Subcutaneous abdominal adipose tissue (tissue), 5 donors: ENCODE measurements around the gene RHO.

Experiments
- H3K27ac ChIP-seq: one replicate; pipeline ENCODE4 v1.7.0; 2013; ENCODE audit warnings: low read depth, mild to moderate bottlenecking, inconsistent platforms, low read length, moderate library complexity
- H3K27me3 ChIP-seq, 5 donors: one replicate each; pipeline ENCODE4 v1.7.0; 2013; ENCODE audit warnings: low read length in 5 of 5, inconsistent platforms in 1 of 5; ENCODE audit not compliant: control insufficient read depth in 5 of 5, insufficient read depth in 4 of 5
- H3K36me3 ChIP-seq, 5 donors: one replicate each; pipeline ENCODE4 v1.7.0; 2013; ENCODE audit warnings: low read length in 5 of 5; ENCODE audit not compliant: control insufficient read depth in 5 of 5, insufficient read depth in 5 of 5
- H3K4me1 ChIP-seq, 5 donors: one replicate each; pipeline ENCODE4 v1.7.0; 2013; ENCODE audit warnings: low read length in 5 of 5, mild to moderate bottlenecking in 3 of 5, moderate library complexity in 1 of 5; ENCODE audit not compliant: control insufficient read depth in 5 of 5, insufficient read depth in 5 of 5
- H3K4me3 ChIP-seq, 5 donors: one replicate each; pipeline ENCODE4 v1.7.0; 2013; ENCODE audit warnings: low read length in 5 of 5, low read depth in 1 of 5
- H3K9ac ChIP-seq, 5 donors: one replicate each; pipeline ENCODE4 v1.7.0; 2013; ENCODE audit warnings: low read length in 5 of 5, mild to moderate bottlenecking in 4 of 5, moderate library complexity in 3 of 5
- H3K9me3 ChIP-seq, 5 donors: one replicate each; pipeline ENCODE4 v1.7.0; 2013; ENCODE audit warnings: low read length in 5 of 5; ENCODE audit not compliant: control insufficient read depth in 5 of 5
- donor health status: healthy.
- donor health status: healthy.
- donor health status: healthy.
- donor health status: healthy.
- donor health status: healthy.

RHO gene

GRCh38 chr3:129548104-129548965 lies 19.9 kb downstream of the RHO start:
- Histone ChIP-seq H3K27ac (no peak overlapping the region), H3K4me1 (peaks cover 0 to 14% (median 10%) of the 10 kb centered on the region in 5 donors), H3K9ac (no peak overlapping the region), H3K9me3 (no peaks in the 10 kb centered on the region), H3K27me3 (no peaks in the 10 kb centered on the region), H3K4me3 (no peak overlapping the region), H3K36me3 (no peaks in the 10 kb centered on the region)

- H3K36me3 ChIP-seq = no peaks in the 10 kb centered on the region
Measured at GRCh38 chr3:129549006-129549800, 20.8 kb downstream of the RHO start.

GRCh38 chr3:129549805-129550204 lies 21.4 kb downstream of the RHO start:
- Histone ChIP-seq H3K4me1 (peaks cover 0 to 29% (median 18%) of the 10 kb centered on the region in 5 donors), H3K9ac (no peak overlapping the region), H3K9me3 (no peaks in the 10 kb centered on the region), H3K4me3 (no peak overlapping the region), H3K27me3 (no peaks in the 10 kb centered on the region), H3K36me3 (peaks cover 0 to 4% (median 3%) of the 10 kb centered on the region in 5 donors), H3K27ac (no peak overlapping the region)

More at GRCh38 chr3:129549006-129549800, 20.8 kb downstream of the RHO start:
- Histone ChIP-seq H3K9me3 (no peaks in the 10 kb centered on the region), H3K4me3 (no peak overlapping the region), H3K27me3 (no peaks in the 10 kb centered on the region), H3K27ac (no peak overlapping the region), H3K4me1 (peaks cover 0 to 23% (median 12%) of the 10 kb centered on the region in 5 donors), H3K9ac (no peak overlapping the region)

GRCh38 chr3:129552287-129553050 lies 24.0 kb downstream of the RHO start:
- Histone ChIP-seq H3K27ac (no peak overlapping the region), H3K4me1 (peaks cover 7 to 54% (median 31%) of the 10 kb centered on the region in 5 donors)

GRCh38 chr3:129553171-129553570 lies 24.7 kb downstream of the RHO start:
- H3K36me3 ChIP-seq = peaks cover 0 to 36% (median 29%) of the 10 kb centered on the region in 5 donors
- H3K27ac ChIP-seq = no peak overlapping the region
- no peak overlapping the region for H3K4me3 ChIP-seq
- no peak overlapping the region for H3K9ac ChIP-seq
- no peaks in the 10 kb centered on the region for H3K27me3 ChIP-seq
- peaks cover 14 to 61% (median 38%) of the 10 kb centered on the region in 5 donors for H3K4me1 ChIP-seq
- no peaks in the 10 kb centered on the region for H3K9me3 ChIP-seq

More at GRCh38 chr3:129552287-129553050, 24.0 kb downstream of the RHO start:
- Histone ChIP-seq H3K27me3 (no peaks in the 10 kb centered on the region), H3K9me3 (no peaks in the 10 kb centered on the region), H3K4me3 (no peak overlapping the region), H3K9ac (no peak overlapping the region), H3K36me3 (peaks cover 0 to 29% (median 22%) of the 10 kb centered on the region in 5 donors)

GRCh38 chr3:129553719-129554118 lies 25.3 kb downstream of the RHO start:
- Histone ChIP-seq H3K27me3 (no peaks in the 10 kb centered on the region), H3K9ac (no peak overlapping the region), H3K4me1 (peaks cover 17 to 66% (median 43%) of the 10 kb centered on the region in 5 donors), H3K4me3 (no peak overlapping the region), H3K9me3 (no peaks in the 10 kb centered on the region), H3K36me3 (peaks cover 0 to 41% (median 35%) of the 10 kb centered on the region in 5 donors), H3K27ac (no peak overlapping the region)

GRCh38 chr3:129554356-129555152 lies 26.1 kb downstream of the RHO start:
- H3K4me1 ChIP-seq = peaks cover 17 to 74% (median 52%) of the 10 kb centered on the region in 5 donors
- no peaks in the 10 kb centered on the region for H3K27me3 ChIP-seq
- peaks cover 0 to 50% (median 43%) of the 10 kb centered on the region in 5 donors for H3K36me3 ChIP-seq
- peak overlapping the region in 1 of 5 donors; percentile 13 for H3K9ac ChIP-seq
- no peak overlapping the region for H3K27ac ChIP-seq
- H3K4me3 ChIP-seq = no peak overlapping the region
- H3K9me3 ChIP-seq = no peaks in the 10 kb centered on the region

GRCh38 chr3:129555153-129555550 lies 26.7 kb downstream of the RHO start:
- Histone ChIP-seq H3K9me3 (no peaks in the 10 kb centered on the region), H3K9ac (no peak overlapping the region), H3K27ac (no peak overlapping the region), H3K4me3 (no peak overlapping the region), H3K27me3 (no peaks in the 10 kb centered on the region), H3K36me3 (peaks cover 0 to 56% (median 49%) of the 10 kb centered on the region in 5 donors), H3K4me1 (peaks cover 17 to 80% (median 58%) of the 10 kb centered on the region in 5 donors)
